Measurements from ENCODE around the gene RMDN3. TPM values are rescaled to one million over a fixed set of nuclear protein-coding genes. Genes with fewer than 3 reads are reported as not detected.

Gene RMDN3
- total RNA-seq, 4 donors from 2014 or later: 24.2 to 37.2 (median 32.8) TPM

- Histone ChIP-seq H3K27ac (peak overlapping the region in 3 of 4 donors; percentile 42 to 66 (median 51)), H3K27me3 (no peaks in the 10 kb centered on the region), H3K36me3 (peaks cover 0 to 83% of the 10 kb centered on the region in 2 donors), H3K9me3 (no peaks in the 10 kb centered on the region), H3K4me3 (no peak overlapping the region), H3K4me1 (peaks cover 0 to 34% (median 4%) of the 10 kb centered on the region in 3 donors)
- 80% methylated on average over 2 of the region's 17 CpGs; no CpG with 5 or more reads in 1 of the 2 donors for WGBS, 2 donors (ENCODE audit: low coverage in 1 of 2)
- TF ChIP-seq POLR2AphosphoS5 (IDR thresholded peaks at IDR 0.05) (no peak), CTCF (IDR thresholded peaks at IDR 0.05) (no peak), EP300 (IDR thresholded peaks at IDR 0.05) (no peak), POLR2A (IDR thresholded peaks at IDR 0.05) (no peak)
- ATAC-seq: no peak
Observed at GRCh38 chr15:40770147-40770721, 15.2 kb upstream of the RMDN3 start.

GRCh38 chr15:40769274-40770146 is 14.5 kb upstream of the RMDN3 start, which contains the start of gene C15orf62:
Gene C15orf62 (plus strand): TSS chr15:40769980. CDS start chr15:40770496, 516 bp downstream.
- Histone ChIP-seq H3K9me3 (no peaks in the 10 kb centered on the region), H3K27ac (peak within 1 kb of the TSS in 3 of 4 donors; percentile 42 to 66 (median 51)), H3K4me1 (peaks cover 0 to 42% (median 9%) of the 10 kb centered on the region in 3 donors), H3K36me3 (peaks cover 0 to 76% of the 10 kb centered on the region in 2 donors), H3K27me3 (no peaks in the 10 kb centered on the region), H3K4me3 (no peak within 1 kb of the TSS)
- TF ChIP-seq POLR2AphosphoS5 (IDR thresholded peaks at IDR 0.05): no peak
- no peak for TF ChIP-seq EP300 (IDR thresholded peaks at IDR 0.05)
- TF ChIP-seq POLR2A (IDR thresholded peaks at IDR 0.05): no peak
- TF ChIP-seq CTCF (IDR thresholded peaks at IDR 0.05): no peak
- no peak for ATAC-seq
- 60 to 70% methylated on average over 3 to 6 of the region's 28 CpGs for WGBS, 2 donors (ENCODE audit: low coverage in 1 of 2)

- WGBS, 2 donors (ENCODE audit: low coverage in 1 of 2): 67 to 80% methylated on average over 1 to 3 of the region's 21 CpGs
- H3K27ac ChIP-seq: peak overlapping the region in 3 of 4 donors; percentile 42 to 66 (median 51)
- no peaks in the 10 kb centered on the region for H3K27me3 ChIP-seq
- ATAC-seq: no peak
- no peaks in the 10 kb centered on the region for H3K9me3 ChIP-seq
- peaks cover 0 to 67% of the 10 kb centered on the region in 2 donors for H3K36me3 ChIP-seq
- peaks cover 0 to 50% (median 12%) of the 10 kb centered on the region in 3 donors for H3K4me1 ChIP-seq
- TF ChIP-seq POLR2AphosphoS5 (IDR thresholded peaks at IDR 0.05) (no peak), CTCF (IDR thresholded peaks at IDR 0.05) (no peak), EP300 (IDR thresholded peaks at IDR 0.05) (no peak), POLR2A (IDR thresholded peaks at IDR 0.05) (no peak)
- no peak overlapping the region for H3K4me3 ChIP-seq
Observed at GRCh38 chr15:40768521-40769273, 13.6 kb upstream of the RMDN3 start.

- TF ChIP-seq EP300 (IDR thresholded peaks at IDR 0.05) (no peak), POLR2A (IDR thresholded peaks at IDR 0.05) (no peak), CTCF (IDR thresholded peaks at IDR 0.05) (no peak), POLR2AphosphoS5 (IDR thresholded peaks at IDR 0.05) (no peak)
- Histone ChIP-seq H3K4me3 (no peak overlapping the region), H3K27me3 (no peaks in the 10 kb centered on the region), H3K27ac (peak overlapping the region in 3 of 4 donors; percentile 9 to 66 (median 51)), H3K4me1 (peaks cover 0 to 57% (median 19%) of the 10 kb centered on the region in 3 donors), H3K36me3 (peaks cover 0 to 60% of the 10 kb centered on the region in 2 donors), H3K9me3 (no peaks in the 10 kb centered on the region)
- no peak for ATAC-seq
- 89% methylated on average over 14 to 22 of the region's 29 CpGs for whole genome bisulfite sequencing, 2 donors (ENCODE audit: low coverage in 1 of 2)
Observed at GRCh38 chr15:40767838-40768500, 12.9 kb upstream of the RMDN3 start.
